Superior temporal gyrus (tissue), 1 donor: ENCODE data around the gene NRN1.
"Not testable (repeated sequence)": the region's sequence is repeated elsewhere in the genome, so short reads cannot be mapped to it uniquely, and the experiment has no call there.

Experiments used
- DNase-seq: peaks from one replicate; pipeline ENCODE4 v3.0.0-alpha.2; 2016; ENCODE audit errors: extremely low spot score

Gene NRN1

GRCh38 chr6:5981126-5982026 lies 25.3 kb downstream of the NRN1 start:
- DNase-seq: no peak

GRCh38 chr6:5979650-5980420 lies 26.9 kb downstream of the NRN1 start:
- DNase-seq: no peak

- DNase-seq: no peak
Measured at GRCh38 chr6:5976811-5977210, 29.9 kb downstream of the NRN1 start.

- DNase-seq: no peak
Measured at GRCh38 chr6:5968817-5969734, 37.6 kb downstream of the NRN1 start.

- not testable (repeated sequence) for DNase-seq
Measured at GRCh38 chr6:5968036-5968435, 38.7 kb downstream of the NRN1 start.

- DNase-seq: no peak
Measured at GRCh38 chr6:5967594-5967993, 39.1 kb downstream of the NRN1 start.

GRCh38 chr6:5962794-5963193 lies 43.9 kb downstream of the NRN1 start:
- no peak for DNase-seq

GRCh38 chr6:5961836-5962235 lies 44.9 kb downstream of the NRN1 start:
- DNase-seq: no peak

- DNase-seq: no peak
Measured at GRCh38 chr6:5960456-5960855, 46.3 kb downstream of the NRN1 start.

GRCh38 chr6:5958921-5959320 lies 47.8 kb downstream of the NRN1 start:
- DNase-seq: no peak

GRCh38 chr6:5956939-5957338 lies 49.8 kb downstream of the NRN1 start:
- DNase-seq: no peak

- DNase-seq: no peak
Measured at GRCh38 chr6:5950361-5950785, 56.4 kb downstream of the NRN1 start.
